Suprapubic skin (tissue), 4 donors: Measurements from ENCODE around the gene FRMD4A.

Experiments used
- EP300 ChIP-seq: sonication (generic); formaldehyde crosslinking; IDR thresholded peaks from one replicate; pipeline ENCODE4 v1.6.1; 2017; ENCODE audit warnings: antibody characterized with exemption
- POLR2A ChIP-seq, 2 donors: fragments of 450-650 bp; IDR thresholded peaks; one replicate each; pipeline ENCODE4 v1.6.1; 2017; ENCODE audit warnings: antibody characterized with exemption in 2 of 2, mild to moderate bottlenecking in 2 of 2, moderate library complexity in 2 of 2
- POLR2AphosphoS5 ChIP-seq, 3 donors: sonication (generic); formaldehyde crosslinking; IDR thresholded peaks; one replicate each; pipeline ENCODE4 v1.6.1; 2017; ENCODE audit warnings: antibody characterized with exemption in 3 of 3
- TF ChIP-seq, protein P1 (sequence below), 2 donors: fragments of 200-600 bp in 1 of 2; fragments of 450-650 bp in 1 of 2; sonication (generic) in 1 of 2; IDR thresholded peaks; one replicate each; pipeline ENCODE4 v1.5.1; 2016 to 2019; ENCODE audit warnings: antibody characterized with exemption in 2 of 2, mild to moderate bottlenecking in 1 of 2, moderate library complexity in 1 of 2

DNA sequence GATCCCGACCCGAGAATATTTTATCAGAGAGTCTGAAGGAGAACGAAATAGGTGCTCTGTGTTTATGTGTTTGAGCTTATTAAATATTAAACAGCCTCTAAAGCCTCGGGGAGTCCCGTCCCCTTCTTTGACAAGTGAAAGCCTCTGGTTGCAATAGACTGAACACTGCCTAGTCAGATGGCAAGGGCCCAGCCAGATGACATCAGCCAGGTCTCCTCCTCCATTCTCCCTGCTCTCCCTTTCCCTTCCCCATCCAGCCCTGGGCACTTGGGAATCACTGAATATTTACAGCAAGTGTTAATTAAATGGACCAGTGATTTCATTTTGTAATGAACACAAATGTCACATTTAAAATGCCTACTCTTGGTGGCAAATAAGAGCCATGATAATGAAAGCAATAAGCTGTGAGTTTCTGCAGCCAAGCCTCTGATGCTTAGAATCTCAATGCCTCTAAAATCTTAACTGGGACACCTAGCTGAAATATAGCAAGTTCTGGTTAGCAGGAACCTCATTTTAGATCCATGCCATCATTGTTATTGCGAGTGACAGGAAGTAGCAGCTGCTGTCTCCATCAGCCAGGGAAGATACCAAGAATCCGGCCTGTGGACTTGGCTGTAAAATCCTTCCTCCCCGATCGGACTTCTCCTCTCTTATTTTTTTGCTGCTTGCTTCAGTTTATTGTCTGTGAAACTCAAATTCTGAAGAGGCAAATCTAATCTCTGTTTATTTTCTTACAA is 541.8 kb downstream of the FRMD4A start:
- TF ChIP-seq, protein P1, sequence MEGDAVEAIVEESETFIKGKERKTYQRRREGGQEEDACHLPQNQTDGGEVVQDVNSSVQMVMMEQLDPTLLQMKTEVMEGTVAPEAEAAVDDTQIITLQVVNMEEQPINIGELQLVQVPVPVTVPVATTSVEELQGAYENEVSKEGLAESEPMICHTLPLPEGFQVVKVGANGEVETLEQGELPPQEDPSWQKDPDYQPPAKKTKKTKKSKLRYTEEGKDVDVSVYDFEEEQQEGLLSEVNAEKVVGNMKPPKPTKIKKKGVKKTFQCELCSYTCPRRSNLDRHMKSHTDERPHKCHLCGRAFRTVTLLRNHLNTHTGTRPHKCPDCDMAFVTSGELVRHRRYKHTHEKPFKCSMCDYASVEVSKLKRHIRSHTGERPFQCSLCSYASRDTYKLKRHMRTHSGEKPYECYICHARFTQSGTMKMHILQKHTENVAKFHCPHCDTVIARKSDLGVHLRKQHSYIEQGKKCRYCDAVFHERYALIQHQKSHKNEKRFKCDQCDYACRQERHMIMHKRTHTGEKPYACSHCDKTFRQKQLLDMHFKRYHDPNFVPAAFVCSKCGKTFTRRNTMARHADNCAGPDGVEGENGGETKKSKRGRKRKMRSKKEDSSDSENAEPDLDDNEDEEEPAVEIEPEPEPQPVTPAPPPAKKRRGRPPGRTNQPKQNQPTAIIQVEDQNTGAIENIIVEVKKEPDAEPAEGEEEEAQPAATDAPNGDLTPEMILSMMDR (IDR thresholded peaks at IDR 0.05): no peak
- no peak for TF ChIP-seq POLR2A (IDR thresholded peaks at IDR 0.05)
- no peak for TF ChIP-seq POLR2AphosphoS5 (IDR thresholded peaks at IDR 0.05)
- no peak for TF ChIP-seq EP300
